Calu3 (cell line): ENCODE results near the gene DYNC1LI2. TPM values are rescaled to one million over a fixed set of nuclear protein-coding genes. Genes with fewer than 3 reads are reported as not detected.

Experiments used
- BruUV-seq: library from RNA; stranded (reverse); fragments of 400-500 nt; replicated peaks from 2 replicates; lab custom pipeline; 2021; lab: Mats Ljungman, UMichigan
- CTCF ChIA-PET: fragments of 300-600 bp; sonication (Branson Sonifier 250); formaldehyde crosslinking; loops from one replicate; lab custom pipeline; 2022; ENCODE audit warnings: antibody characterized with exemption; lab: Charles Lee
- DNase-seq: peaks from one replicate; pipeline ENCODE4 v3.0.0; 2022
- H3K27ac Mint-ChIP-seq: one replicate; pipeline ENCODE4 v1.8.0; 2022; ENCODE audit warnings: mixed read lengths; ENCODE audit not compliant: unreplicated experiment
- H3K27me3 Mint-ChIP-seq: one replicate; pipeline ENCODE4 v1.8.0; 2022; ENCODE audit warnings: mixed read lengths; ENCODE audit not compliant: unreplicated experiment
- H3K36me3 Mint-ChIP-seq: one replicate; pipeline ENCODE4 v1.8.0; 2022; ENCODE audit warnings: mild to moderate bottlenecking, moderate library complexity, mixed read lengths; ENCODE audit not compliant: insufficient read depth, unreplicated experiment
- H3K4me1 Mint-ChIP-seq: one replicate; pipeline ENCODE4 v1.8.0; 2022; ENCODE audit warnings: mild to moderate bottlenecking, low read depth, mixed read lengths; ENCODE audit not compliant: unreplicated experiment
- H3K4me3 Mint-ChIP-seq: one replicate; pipeline ENCODE4 v1.8.0; 2022; ENCODE audit warnings: mild to moderate bottlenecking, low read depth, moderate library complexity, mixed read lengths; ENCODE audit not compliant: unreplicated experiment
- H3K9me3 Mint-ChIP-seq: one replicate; pipeline ENCODE4 v1.8.0; 2022; ENCODE audit warnings: low read depth, mixed read lengths; ENCODE audit not compliant: unreplicated experiment
- CTCF ChIP-seq: fragments of 200-600 bp; IDR thresholded peaks from one replicate; pipeline ENCODE4 v1.8.0; 2022; ENCODE audit warnings: antibody characterized with exemption; ENCODE audit not compliant: unreplicated experiment
- intact Hi-C: fragments of 100-400 bp; cut with micrococcal nuclease; formaldehyde crosslinking; loops from one replicate; pipeline ENCODE4 v1.10.0; 2022; ENCODE audit not compliant: unreplicated experiment
- total RNA-seq: library from RNA; stranded (reverse); gene quantifications from 2 replicates; pipeline ENCODE4 v1.2.3, GENCODE V29; 2022

DYNC1LI2 gene
- total RNA-seq, 1 experiment from 2014 or later = 152 TPM

GRCh38 chr16:66750279-66751052 is 943 bp downstream of the DYNC1LI2 start:
- peak overlapping the region; percentile 74 for H3K27ac Mint-ChIP-seq
- no peak for DNase-seq
- intact Hi-C loops = no loop called here
- H3K4me1 Mint-ChIP-seq = peaks cover 32% of the 10 kb centered on the region
- H3K4me3 Mint-ChIP-seq = peak overlapping the region; percentile 83
- no peaks in the 10 kb centered on the region for H3K9me3 Mint-ChIP-seq
- H3K27me3 Mint-ChIP-seq = no peaks in the 10 kb centered on the region
- BruUV-seq = no TSS peak
- TF ChIP-seq CTCF = no peak
- H3K36me3 Mint-ChIP-seq = peaks cover 60% of the 10 kb centered on the region
- CTCF ChIA-PET = interaction anchor here (0.6 to 2.2 kb wide), 4 partner anchors 9 to 130 kb away, joined by 3 to 20 read pairs (median 3); partner anchors contain the start of genes NAE1 and PDP2

- no peaks in the 10 kb centered on the region for H3K27me3 Mint-ChIP-seq
- intact Hi-C loops = no loop called here
- DNase-seq = no peak
- H3K4me1 Mint-ChIP-seq = peaks cover 33% of the 10 kb centered on the region
- H3K4me3 Mint-ChIP-seq = no peak overlapping the region
- no peak overlapping the region for H3K27ac Mint-ChIP-seq
- no peak for TF ChIP-seq CTCF
- peaks cover 67% of the 10 kb centered on the region for H3K36me3 Mint-ChIP-seq
- H3K9me3 Mint-ChIP-seq = no peaks in the 10 kb centered on the region
- CTCF ChIA-PET = no interaction called here
- no TSS peak for BruUV-seq
These were observed 4.7 kb downstream of the DYNC1LI2 start for GRCh38 chr16:66746682-66747081.

GRCh38 chr16:66746048-66746447 is 5.4 kb downstream of the DYNC1LI2 start:
- no TSS peak for BruUV-seq
- CTCF ChIA-PET = no interaction called here
- Mint-ChIP-seq H3K4me1 (peaks cover 39% of the 10 kb centered on the region), H3K9me3 (no peaks in the 10 kb centered on the region), H3K27ac (no peak overlapping the region), H3K36me3 (peaks cover 67% of the 10 kb centered on the region), H3K4me3 (no peak overlapping the region), H3K27me3 (no peaks in the 10 kb centered on the region)
- no peak for DNase-seq
- TF ChIP-seq CTCF = no peak
- intact Hi-C loops = no loop called here

DNA sequence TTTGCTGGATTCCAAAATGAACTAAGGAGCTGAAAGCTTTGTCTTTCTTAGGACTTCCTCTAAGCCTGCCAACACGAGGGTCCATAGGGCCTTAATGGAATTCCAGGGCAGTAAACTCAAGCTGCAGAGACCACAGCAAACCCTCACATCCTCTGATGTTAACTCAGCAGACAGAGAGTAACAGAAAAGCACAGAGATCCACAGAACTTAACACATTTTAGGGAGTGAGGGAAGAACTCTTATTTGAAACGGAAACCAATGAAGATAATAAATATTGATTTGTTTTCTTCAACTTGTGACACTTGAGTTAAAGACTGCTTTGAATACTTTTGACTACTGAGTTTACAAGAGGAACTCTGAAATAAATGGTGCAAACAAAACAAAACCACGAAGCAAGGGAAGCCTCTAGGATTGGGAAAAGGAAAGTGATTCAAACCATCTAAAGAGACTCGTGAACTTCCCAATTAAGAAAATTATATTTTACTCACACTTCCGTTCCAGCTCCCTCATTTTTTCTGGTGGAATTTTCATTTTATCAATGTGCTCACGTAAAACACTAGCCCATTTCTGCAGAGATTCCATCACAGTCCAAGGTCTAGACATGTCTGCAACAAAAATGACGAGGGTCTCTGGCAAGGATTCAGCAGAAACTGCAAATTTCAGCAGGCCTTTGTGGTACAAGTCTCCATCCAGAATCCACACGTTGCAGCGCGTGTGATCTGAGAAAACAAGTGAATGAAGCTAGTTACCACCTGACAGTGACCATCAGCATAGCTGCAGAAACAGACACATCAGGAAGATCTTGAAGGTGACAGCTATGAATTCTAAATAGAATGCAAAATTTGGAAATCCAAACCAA is 9.2 kb downstream of the DYNC1LI2 start:
- Mint-ChIP-seq H3K4me3 (peak overlapping the region; percentile 25), H3K27me3 (no peaks in the 10 kb centered on the region), H3K4me1 (peaks cover 34% of the 10 kb centered on the region), H3K36me3 (peaks cover 64% of the 10 kb centered on the region), H3K27ac (peak overlapping the region; percentile 89), H3K9me3 (no peaks in the 10 kb centered on the region)
- CTCF ChIA-PET = interaction anchor here (0.7 to 2.5 kb wide), 9 partner anchors 9 to 1052 kb away, joined by 3 to 20 read pairs (median 6); partner anchors contain the start of genes DYNC1LI2 and NAE1
- no peak for DNase-seq
- no TSS peak for BruUV-seq
- TF ChIP-seq CTCF = no peak
- intact Hi-C loops = loop anchor here (2.0 kb wide), 1 partner anchor 333 kb away; no protein-coding TSS in a partner anchor
